SK-N-SH treated with all-trans-retinoic acid at 6 μM for 48 hours (cell line): Measurements from ENCODE around the gene EXOSC10.
"Not testable (repeated sequence)": the region's sequence is repeated elsewhere in the genome, so short reads cannot be mapped to it uniquely, and the experiment has no call there.

ENCODE experiments used
- ATAC-seq: fragments of 200-7000 bp; cut with Tn5 transposase; 3 replicates; pipeline ENCODE4 v1.9.1; 2020; ENCODE audit warnings: mild to moderate bottlenecking, moderate library complexity
- BACH2 ChIP-seq: fragments of 250-450 bp; sonication (Bioruptor Pico); IDR thresholded peaks from 2 replicates; pipeline ENCODE4 v1.9.0; 2021; ENCODE audit warnings: mild to moderate bottlenecking, borderline replicate concordance
- CSDC2 ChIP-seq: fragments of 250-450 bp; sonication (Bioruptor Pico); IDR thresholded peaks from 2 replicates; pipeline ENCODE4 v1.5.0; 2020; ENCODE audit warnings: mild to moderate bottlenecking, moderate library complexity
- ESRRG ChIP-seq: fragments of 250-450 bp; sonication (Bioruptor Pico); IDR thresholded peaks from 2 replicates; pipeline ENCODE4 v1.6.1; 2021; ENCODE audit warnings: mild to moderate bottlenecking
- ISL1 ChIP-seq: fragments of 250-450 bp; sonication (Bioruptor Pico); IDR thresholded peaks from 2 replicates; pipeline ENCODE4 v2.1.2; 2022; ENCODE audit warnings: mild to moderate bottlenecking, moderate library complexity
- OSR1 ChIP-seq: fragments of 250-450 bp; sonication (Bioruptor Pico); IDR thresholded peaks from 2 replicates; pipeline ENCODE4 v1.8.0; 2022; ENCODE audit warnings: moderate library complexity, mild to moderate bottlenecking, inconsistent platforms
- PPARA ChIP-seq: fragments of 250-450 bp; sonication (Bioruptor Pico); IDR thresholded peaks from 2 replicates; pipeline ENCODE4 v1.5.0; 2020; ENCODE audit warnings: mild to moderate bottlenecking, borderline replicate concordance
- SNAI2 ChIP-seq: fragments of 250-450 bp; sonication (Bioruptor Pico); IDR thresholded peaks from 2 replicates; pipeline ENCODE4 v1.5.0; 2020; ENCODE audit warnings: mild to moderate bottlenecking, moderate library complexity
- TCF4 ChIP-seq: fragments of 250-450 bp; sonication (Bioruptor Pico); IDR thresholded peaks from 2 replicates; pipeline ENCODE4 v1.8.0; 2021; ENCODE audit warnings: mild to moderate bottlenecking, moderate library complexity, borderline replicate concordance
- ZC3H10 ChIP-seq: fragments of 250-450 bp; sonication (Bioruptor Pico); IDR thresholded peaks from 2 replicates; pipeline ENCODE4 v1.5.1; 2021; ENCODE audit warnings: mild to moderate bottlenecking, moderate library complexity
- ZFP3 ChIP-seq: fragments of 250-450 bp; sonication (Bioruptor Pico); IDR thresholded peaks from 2 replicates; pipeline ENCODE4 v1.5.0; 2020; ENCODE audit warnings: mild to moderate bottlenecking, moderate library complexity
- ZFP30 ChIP-seq: fragments of 450-650 bp; formaldehyde crosslinking; IDR thresholded peaks from 2 replicates; pipeline ENCODE4 v1.5.0; 2022; ENCODE audit warnings: mild to moderate bottlenecking, moderate library complexity
- ZNF565 ChIP-seq: fragments of 450-650 bp; formaldehyde crosslinking; conservative IDR thresholded peaks from 2 replicates; pipeline ENCODE4 v1.5.0; 2020; ENCODE audit warnings: low read depth, mild to moderate bottlenecking, moderate library complexity
- ZNF70 ChIP-seq: fragments of 450-650 bp; formaldehyde crosslinking; IDR thresholded peaks from 2 replicates; pipeline ENCODE4 v1.5.0; 2020; ENCODE audit warnings: mild to moderate bottlenecking, moderate library complexity
- ZNF8 ChIP-seq: fragments of 450-650 bp; formaldehyde crosslinking; IDR thresholded peaks from 2 replicates; pipeline ENCODE4 v1.5.0; 2020; ENCODE audit warnings: mild to moderate bottlenecking, moderate library complexity
- TF ChIP-seq, protein P1 (sequence below): fragments of 250-450 bp; sonication (Bioruptor Pico); IDR thresholded peaks from 2 replicates; pipeline ENCODE4 v1.8.0; 2020; ENCODE audit warnings: mild to moderate bottlenecking, moderate library complexity, borderline replicate concordance
- TF ChIP-seq, protein P2 (sequence below): fragments of 250-450 bp; sonication (Bioruptor Pico); IDR thresholded peaks from 2 replicates; pipeline ENCODE4 v1.5.1; 2020; ENCODE audit warnings: low read depth, mild to moderate bottlenecking, moderate library complexity
- TF ChIP-seq, protein P3 (sequence below): fragments of 250-450 bp; sonication (Bioruptor Pico); IDR thresholded peaks from 2 replicates; pipeline ENCODE4 v1.8.0; 2021; ENCODE audit warnings: low read depth, mild to moderate bottlenecking, moderate library complexity, borderline replicate concordance
- TF ChIP-seq, protein P4 (sequence below): fragments of 250-450 bp; sonication (Bioruptor Pico); IDR thresholded peaks from 2 replicates; pipeline ENCODE4 v1.5.1; 2021; ENCODE audit warnings: mild to moderate bottlenecking, moderate library complexity
- TF ChIP-seq, protein P5 (sequence below): fragments of 250-450 bp; sonication (Bioruptor Pico); IDR thresholded peaks from 2 replicates; pipeline ENCODE4 v1.5.0; 2020; ENCODE audit warnings: mild to moderate bottlenecking, moderate library complexity

The EXOSC10 gene

DNA sequence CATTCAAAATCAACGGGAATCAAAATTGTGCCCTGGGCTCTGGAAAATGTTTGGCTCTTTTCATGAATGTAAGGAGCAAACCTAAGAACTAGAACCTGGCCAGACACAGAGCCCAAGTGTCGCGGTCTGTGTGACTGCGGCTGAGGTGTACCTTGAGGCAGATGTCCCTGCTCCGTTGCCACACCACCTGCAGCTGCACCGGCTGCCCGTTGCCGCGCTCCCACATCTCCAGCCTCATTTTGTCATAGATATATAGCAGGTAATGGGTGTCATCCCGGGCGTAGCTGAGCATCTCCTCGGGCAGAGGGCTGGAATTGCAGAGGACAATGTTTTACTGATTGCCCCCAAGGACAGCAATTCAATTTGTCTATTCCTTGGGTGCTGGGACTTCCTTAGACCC is 18.7 kb downstream of the EXOSC10 start:
- ATAC-seq, result no peak
- TF ChIP-seq, protein P1, sequence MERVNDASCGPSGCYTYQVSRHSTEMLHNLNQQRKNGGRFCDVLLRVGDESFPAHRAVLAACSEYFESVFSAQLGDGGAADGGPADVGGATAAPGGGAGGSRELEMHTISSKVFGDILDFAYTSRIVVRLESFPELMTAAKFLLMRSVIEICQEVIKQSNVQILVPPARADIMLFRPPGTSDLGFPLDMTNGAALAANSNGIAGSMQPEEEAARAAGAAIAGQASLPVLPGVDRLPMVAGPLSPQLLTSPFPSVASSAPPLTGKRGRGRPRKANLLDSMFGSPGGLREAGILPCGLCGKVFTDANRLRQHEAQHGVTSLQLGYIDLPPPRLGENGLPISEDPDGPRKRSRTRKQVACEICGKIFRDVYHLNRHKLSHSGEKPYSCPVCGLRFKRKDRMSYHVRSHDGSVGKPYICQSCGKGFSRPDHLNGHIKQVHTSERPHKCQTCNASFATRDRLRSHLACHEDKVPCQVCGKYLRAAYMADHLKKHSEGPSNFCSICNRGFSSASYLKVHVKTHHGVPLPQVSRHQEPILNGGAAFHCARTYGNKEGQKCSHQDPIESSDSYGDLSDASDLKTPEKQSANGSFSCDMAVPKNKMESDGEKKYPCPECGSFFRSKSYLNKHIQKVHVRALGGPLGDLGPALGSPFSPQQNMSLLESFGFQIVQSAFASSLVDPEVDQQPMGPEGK, result no peak
- no peak for TF ChIP-seq BACH2 (CRISPR knock-in tag)
- TF ChIP-seq ZNF8 (CRISPR knock-in tag), result no peak
- TF ChIP-seq ZFP30 (CRISPR knock-in tag), result no peak
- TF ChIP-seq PPARA, result no peak
- no peak for TF ChIP-seq ESRRG (CRISPR knock-in tag)
- TF ChIP-seq, protein P2, sequence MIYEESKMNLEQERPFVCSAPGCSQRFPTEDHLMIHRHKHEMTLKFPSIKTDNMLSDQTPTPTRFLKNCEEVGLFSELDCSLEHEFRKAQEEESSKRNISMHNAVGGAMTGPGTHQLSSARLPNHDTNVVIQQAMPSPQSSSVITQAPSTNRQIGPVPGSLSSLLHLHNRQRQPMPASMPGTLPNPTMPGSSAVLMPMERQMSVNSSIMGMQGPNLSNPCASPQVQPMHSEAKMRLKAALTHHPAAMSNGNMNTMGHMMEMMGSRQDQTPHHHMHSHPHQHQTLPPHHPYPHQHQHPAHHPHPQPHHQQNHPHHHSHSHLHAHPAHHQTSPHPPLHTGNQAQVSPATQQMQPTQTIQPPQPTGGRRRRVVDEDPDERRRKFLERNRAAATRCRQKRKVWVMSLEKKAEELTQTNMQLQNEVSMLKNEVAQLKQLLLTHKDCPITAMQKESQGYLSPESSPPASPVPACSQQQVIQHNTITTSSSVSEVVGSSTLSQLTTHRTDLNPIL (CRISPR knock-in tag), result no peak
- TF ChIP-seq CSDC2 (CRISPR knock-in tag), result no peak
- no peak for TF ChIP-seq ZC3H10 (CRISPR knock-in tag)
- no peak for TF ChIP-seq ZNF70 (CRISPR knock-in tag)
- no peak for TF ChIP-seq ZFP3 (CRISPR knock-in tag)
- no peak for TF ChIP-seq ZNF565 (CRISPR knock-in tag)
- TF ChIP-seq, protein P3, sequence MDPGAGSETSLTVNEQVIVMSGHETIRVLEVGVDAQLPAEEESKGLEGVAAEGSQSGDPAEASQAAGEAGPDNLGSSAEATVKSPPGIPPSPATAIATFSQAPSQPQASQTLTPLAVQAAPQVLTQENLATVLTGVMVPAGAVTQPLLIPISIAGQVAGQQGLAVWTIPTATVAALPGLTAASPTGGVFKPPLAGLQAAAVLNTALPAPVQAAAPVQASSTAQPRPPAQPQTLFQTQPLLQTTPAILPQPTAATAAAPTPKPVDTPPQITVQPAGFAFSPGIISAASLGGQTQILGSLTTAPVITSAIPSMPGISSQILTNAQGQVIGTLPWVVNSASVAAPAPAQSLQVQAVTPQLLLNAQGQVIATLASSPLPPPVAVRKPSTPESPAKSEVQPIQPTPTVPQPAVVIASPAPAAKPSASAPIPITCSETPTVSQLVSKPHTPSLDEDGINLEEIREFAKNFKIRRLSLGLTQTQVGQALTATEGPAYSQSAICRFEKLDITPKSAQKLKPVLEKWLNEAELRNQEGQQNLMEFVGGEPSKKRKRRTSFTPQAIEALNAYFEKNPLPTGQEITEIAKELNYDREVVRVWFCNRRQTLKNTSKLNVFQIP, result no peak
- TF ChIP-seq TCF4 (CRISPR knock-in tag), result no peak
- TF ChIP-seq, protein P4, sequence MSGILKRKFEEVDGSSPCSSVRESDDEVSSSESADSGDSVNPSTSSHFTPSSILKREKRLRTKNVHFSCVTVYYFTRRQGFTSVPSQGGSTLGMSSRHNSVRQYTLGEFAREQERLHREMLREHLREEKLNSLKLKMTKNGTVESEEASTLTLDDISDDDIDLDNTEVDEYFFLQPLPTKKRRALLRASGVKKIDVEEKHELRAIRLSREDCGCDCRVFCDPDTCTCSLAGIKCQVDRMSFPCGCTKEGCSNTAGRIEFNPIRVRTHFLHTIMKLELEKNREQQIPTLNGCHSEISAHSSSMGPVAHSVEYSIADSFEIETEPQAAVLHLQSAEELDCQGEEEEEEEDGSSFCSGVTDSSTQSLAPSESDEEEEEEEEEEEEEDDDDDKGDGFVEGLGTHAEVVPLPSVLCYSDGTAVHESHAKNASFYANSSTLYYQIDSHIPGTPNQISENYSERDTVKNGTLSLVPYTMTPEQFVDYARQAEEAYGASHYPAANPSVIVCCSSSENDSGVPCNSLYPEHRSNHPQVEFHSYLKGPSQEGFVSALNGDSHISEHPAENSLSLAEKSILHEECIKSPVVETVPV, result no peak
- no peak for TF ChIP-seq OSR1 (CRISPR knock-in tag)
- TF ChIP-seq, all 23 proteins: peak for 0

DNA sequence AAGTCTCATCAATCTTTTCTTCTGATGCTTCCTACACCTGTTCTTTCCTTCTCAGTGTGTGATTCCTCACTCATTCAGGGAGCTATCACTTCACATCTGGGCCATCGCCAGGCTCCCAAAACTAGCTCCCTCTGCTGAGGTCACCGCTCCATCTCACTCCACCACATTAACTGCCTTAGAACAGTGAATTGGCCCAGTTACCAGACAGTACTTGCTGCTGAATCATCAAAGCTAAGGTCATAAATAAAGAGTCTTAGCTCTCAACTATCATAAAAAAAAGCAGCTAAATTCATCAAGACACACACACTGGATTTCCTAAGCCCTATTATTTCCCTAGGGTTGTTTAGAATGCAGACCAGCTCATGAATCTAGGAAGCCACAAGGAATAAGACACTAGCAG is 21.0 kb downstream of the EXOSC10 start:
- TF ChIP-seq, protein P2 (CRISPR knock-in tag), result no peak
- TF ChIP-seq ZFP3 (CRISPR knock-in tag) (no peak), BACH2 (CRISPR knock-in tag) (no peak), ISL1 (CRISPR knock-in tag) (no peak), CSDC2 (CRISPR knock-in tag) (no peak), TCF4 (CRISPR knock-in tag) (no peak), SNAI2 (CRISPR knock-in tag) (no peak), ZC3H10 (CRISPR knock-in tag) (no peak), ESRRG (CRISPR knock-in tag) (no peak)
- TF ChIP-seq, protein P1, result no peak
- TF ChIP-seq, protein P5, sequence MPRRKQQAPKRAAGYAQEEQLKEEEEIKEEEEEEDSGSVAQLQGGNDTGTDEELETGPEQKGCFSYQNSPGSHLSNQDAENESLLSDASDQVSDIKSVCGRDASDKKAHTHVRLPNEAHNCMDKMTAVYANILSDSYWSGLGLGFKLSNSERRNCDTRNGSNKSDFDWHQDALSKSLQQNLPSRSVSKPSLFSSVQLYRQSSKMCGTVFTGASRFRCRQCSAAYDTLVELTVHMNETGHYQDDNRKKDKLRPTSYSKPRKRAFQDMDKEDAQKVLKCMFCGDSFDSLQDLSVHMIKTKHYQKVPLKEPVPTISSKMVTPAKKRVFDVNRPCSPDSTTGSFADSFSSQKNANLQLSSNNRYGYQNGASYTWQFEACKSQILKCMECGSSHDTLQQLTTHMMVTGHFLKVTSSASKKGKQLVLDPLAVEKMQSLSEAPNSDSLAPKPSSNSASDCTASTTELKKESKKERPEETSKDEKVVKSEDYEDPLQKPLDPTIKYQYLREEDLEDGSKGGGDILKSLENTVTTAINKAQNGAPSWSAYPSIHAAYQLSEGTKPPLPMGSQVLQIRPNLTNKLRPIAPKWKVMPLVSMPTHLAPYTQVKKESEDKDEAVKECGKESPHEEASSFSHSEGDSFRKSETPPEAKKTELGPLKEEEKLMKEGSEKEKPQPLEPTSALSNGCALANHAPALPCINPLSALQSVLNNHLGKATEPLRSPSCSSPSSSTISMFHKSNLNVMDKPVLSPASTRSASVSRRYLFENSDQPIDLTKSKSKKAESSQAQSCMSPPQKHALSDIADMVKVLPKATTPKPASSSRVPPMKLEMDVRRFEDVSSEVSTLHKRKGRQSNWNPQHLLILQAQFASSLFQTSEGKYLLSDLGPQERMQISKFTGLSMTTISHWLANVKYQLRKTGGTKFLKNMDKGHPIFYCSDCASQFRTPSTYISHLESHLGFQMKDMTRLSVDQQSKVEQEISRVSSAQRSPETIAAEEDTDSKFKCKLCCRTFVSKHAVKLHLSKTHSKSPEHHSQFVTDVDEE, result no peak
- peak; percentile 35; the same call in 2 of the 3 replicates for ATAC-seq

DNA sequence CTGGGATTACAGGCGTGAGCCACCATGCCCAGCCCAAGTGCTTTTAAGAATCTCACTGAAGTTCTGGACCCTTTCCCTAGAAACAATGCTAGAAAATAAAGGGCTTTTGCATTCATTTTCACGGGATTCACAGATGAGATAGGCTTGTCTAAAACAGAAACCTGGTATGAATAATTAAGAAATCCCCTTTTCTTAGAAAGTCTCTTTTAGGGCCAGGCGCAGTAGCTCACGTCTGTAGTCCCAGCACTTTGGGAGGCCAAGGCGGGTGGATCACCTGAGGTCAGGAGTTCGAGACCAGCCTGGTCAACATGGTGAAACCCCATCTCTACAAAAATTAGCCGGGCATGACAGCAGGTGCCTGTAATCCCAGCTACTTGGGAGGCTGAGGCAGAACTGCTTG is 26.3 kb downstream of the EXOSC10 start:
- ATAC-seq, result not testable (repeated sequence)
